COLO668 (cell line): ENCODE results near the gene ATP8B4.
A peak's percentile ranks its signal among the peaks of the same experiment; 100 is the strongest.

Source experiments
- DNase-seq: peaks from one replicate; lab custom pipeline; 2025; ENCODE audit not compliant: unreplicated experiment; lab: John Stamatoyannopoulos, UW

Gene ATP8B4

DNA sequence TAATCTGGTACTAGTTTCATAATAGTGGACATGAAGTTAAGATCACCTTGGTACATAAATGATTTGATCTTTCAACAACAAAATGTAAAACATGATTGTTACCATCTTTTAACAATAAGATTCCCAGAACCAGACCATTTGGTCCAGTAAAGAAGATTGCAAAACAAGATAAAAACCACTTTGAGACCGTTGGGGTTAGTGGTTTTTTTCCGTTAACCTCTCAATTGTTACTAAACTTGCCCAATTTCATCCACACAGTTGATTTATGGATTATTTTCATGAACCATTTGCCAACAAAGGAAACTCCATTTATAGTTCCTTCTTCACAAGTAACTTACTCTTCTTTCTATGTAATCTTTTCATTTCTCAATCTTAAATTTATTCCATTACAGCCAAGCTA lies 53.8 kb downstream of the ATP8B4 start:
- DNase-seq = no peak

DNA sequence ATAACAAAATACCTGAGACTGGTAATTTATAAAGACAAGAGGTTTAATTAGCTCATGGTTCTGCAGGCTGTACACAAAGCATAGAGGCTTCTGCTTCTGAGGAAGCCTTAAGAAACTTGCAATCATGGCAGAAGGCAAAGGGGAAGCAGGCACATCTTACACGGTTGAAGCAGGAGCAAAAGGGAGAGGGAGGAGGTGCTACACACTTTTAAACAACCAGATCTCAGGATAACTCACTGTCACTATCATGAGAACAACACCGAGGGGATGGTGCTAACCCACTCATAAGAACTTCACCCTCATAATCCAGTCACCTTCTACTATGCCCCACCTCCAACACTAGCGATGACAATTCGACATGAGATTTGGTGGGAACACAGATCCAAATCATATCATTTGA lies 54.4 kb downstream of the ATP8B4 start:
- no peak for DNase-seq

DNA sequence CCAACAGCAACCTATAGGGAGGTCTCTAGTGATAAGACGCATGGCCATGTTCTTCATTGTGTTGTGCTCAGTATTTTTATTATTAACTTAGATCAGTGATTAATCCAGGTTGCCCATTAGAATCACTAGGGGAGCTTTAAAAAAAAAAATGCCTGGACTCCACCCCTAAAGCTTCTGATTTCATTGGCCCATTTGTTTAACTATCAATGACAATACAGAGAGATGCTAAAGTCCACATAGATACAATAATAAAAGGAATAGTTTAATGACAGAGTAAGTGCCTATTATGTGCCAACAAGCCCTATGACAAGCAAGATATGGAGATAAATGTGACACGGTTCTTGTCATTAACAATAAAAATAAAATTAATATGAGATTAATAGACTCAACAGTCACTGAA lies 55.8 kb downstream of the ATP8B4 start:
- DNase-seq = no peak

DNA sequence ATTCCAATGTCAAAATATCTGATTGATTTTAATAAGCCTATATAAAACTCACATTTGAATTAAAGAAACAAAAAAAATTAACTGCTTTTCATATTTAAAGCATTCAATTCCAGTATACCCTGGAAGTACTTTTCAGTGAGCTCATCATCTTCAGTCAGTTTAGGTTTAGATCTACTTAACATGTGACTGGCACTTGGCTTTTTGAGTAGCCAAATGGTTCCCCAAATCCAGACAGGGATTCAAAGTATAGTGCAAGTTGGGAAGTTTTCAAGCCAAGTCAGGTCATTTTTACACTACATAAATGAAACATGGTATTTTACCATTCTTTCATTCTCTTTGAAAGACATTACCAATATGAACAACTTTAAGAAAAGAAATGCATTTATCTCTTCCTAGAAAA lies 57.5 kb downstream of the ATP8B4 start:
- no peak for DNase-seq

DNA sequence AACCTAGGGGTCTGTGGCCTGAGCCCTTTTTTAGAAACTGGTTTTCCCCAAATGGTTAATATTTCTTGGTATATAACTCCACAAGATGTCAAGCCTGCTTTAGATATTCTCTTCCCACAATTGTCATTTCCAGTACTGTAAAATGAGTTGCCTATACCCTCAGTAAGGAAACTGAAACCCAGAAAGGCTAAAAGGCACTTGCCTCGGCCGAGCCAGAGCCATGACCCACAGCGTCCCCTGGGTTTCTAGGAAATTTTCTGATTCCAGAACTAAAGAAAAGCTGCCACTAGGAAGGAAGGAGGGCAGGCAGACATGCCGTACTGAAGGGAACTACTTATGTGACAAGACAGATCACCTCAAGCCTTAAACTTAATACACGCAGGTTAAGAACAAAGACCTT lies 59.1 kb downstream of the ATP8B4 start:
- no peak for DNase-seq

DNA sequence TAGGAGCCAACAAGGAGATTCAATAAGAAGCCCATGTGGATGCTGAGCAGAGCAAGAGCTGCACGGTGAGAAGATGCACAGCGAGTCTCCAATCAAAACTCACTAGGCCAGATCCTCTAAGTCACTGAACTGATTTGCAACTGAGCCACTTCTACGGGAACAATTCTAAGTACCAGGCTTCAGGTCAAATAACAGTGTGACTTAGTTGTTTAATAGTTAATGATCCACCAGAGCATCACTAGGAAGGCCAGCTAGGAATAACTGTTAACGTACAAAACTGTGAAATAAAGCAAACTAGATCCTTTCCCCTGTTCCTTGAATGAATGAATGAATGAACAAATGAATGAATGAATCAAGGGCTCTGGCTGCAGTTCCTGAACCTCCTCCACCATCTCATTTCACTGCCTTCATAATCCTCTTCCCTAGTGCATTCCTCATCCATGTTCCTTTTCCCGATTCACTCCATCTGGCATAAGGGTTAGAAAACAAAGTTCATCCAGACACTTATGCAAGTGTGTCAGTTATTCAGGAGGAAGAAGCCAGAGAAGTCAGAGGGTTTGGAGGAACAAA lies 59.7 kb downstream of the ATP8B4 start:
- peak; percentile 13 for DNase-seq

DNA sequence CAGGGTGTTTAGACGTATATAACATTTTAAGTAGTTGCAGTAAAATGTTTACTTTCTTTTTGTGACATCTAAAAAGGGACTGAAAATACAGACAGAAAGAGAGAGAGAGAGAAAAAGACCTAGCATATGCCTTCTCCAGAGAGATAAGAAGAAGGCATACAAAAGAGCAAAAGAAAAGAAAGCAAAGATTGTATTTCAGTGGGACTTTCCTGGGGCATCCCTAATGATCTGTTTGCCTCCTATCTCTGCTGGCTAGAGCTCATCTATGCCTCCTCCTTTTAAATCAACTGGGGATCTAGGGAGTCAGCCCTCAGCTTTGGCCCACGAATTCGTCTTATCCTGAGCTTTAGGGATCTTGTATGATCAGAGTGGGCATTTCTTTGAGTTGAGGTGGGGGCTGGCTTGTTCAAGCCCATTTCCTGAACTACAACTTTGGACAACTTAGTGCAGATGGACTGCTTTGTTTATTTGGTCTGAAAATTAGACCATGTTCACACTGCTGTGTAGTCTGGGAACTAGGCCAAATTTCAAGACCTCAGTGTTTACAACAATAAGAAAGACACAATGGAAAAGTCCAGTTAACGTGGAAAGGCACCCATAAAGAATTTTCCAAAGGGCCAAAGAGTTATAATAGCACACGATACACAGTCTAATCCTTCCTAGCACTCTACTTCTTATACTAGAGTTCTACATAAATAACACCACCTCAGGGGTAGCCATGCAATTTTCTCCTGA lies 61.0 kb downstream of the ATP8B4 start:
- DNase-seq = peak; percentile 33

DNA sequence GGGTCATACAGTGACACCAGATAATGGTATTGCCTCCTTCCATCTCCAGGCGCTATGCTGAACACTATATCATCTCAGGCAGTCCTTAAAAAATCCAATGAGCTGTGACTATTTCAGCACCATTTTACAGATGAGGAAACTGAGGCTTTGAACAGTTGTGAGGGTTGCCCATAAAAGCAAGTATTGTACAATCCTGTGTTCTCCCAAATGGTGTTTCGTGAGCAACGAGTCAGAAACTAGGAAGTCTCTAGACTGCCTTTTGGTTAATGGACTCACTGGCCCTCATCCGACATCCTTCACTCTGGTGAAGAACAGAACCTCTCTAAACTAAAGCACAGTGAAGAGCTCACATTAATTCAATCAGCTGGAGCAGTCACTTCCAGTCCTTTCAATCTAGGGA lies 61.8 kb downstream of the ATP8B4 start:
- DNase-seq = no peak

DNA sequence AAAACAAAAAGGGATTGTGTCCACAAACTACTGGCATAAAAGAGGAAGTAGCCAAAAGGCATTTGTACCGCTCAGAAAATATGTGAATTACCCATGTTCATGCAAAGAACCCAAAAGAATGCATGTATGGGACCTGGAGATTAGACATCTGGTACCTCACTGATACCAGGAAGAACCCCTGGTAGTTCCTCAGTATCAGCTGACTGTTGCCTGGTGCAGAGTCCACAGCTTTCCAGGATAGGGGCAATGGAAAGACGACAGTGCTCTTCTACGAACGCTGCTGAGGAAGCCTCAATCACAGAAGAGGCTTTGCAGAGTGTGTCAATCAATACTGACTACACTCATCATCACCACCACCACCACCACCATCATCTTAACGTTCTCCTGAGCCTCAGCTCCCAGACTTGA lies 63.3 kb downstream of the ATP8B4 start:
- no peak for DNase-seq

DNA sequence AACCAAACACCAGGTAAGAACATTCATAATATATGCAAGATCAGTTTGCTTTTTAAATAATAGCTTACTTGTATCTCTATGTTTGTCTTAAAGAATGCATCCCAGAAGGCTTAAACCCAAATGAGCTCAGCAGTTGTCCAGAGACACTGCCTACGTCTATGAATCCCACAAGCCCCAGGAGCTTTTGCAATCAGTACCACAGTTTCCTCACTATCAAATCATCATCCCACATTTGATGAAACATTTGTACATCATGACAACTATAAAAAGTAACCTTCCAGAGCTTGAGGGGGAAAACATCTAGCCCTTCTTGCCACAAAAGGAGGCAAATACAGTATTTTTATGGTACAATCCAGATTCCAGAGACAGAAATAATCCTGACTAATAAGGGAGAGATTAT lies 63.7 kb downstream of the ATP8B4 start:
- DNase-seq = no peak

DNA sequence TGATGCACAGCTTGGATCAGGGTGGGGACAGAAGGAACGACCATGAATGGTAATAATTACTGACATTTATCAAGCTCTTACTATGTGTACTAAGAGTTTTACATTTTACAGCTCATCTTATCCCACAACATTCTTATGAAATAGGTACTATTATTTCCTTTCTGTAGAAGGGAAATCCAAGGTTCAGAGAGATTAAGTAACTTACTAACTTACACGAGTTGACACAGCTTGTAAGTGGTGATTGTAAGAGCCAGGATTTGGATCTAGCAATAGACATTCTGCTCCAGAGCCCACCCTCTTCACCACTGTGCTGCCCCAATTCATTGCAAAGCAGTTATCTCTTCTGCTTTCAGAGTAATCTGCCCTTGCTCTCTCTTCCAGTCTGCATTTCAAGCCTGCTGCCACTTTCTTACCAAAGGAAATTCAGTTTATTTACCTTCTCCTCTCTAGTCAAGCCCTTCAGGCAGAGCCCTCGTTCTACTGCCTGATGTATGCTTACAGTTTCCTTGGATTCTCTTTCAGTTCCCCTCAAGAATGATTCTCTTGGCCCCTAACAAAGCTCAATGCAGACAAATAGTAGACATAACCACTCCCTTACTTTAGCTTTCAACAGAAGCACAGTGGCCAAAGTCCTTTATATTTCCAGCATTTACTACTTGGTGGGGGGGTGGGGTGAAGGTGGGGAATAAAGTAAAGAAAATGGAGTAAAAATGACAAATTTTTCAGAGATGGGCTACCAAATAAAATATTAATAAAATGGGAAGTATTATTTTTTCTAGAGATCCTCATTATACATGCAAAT lies 65.8 kb downstream of the ATP8B4 start:
- DNase-seq = no peak

DNA sequence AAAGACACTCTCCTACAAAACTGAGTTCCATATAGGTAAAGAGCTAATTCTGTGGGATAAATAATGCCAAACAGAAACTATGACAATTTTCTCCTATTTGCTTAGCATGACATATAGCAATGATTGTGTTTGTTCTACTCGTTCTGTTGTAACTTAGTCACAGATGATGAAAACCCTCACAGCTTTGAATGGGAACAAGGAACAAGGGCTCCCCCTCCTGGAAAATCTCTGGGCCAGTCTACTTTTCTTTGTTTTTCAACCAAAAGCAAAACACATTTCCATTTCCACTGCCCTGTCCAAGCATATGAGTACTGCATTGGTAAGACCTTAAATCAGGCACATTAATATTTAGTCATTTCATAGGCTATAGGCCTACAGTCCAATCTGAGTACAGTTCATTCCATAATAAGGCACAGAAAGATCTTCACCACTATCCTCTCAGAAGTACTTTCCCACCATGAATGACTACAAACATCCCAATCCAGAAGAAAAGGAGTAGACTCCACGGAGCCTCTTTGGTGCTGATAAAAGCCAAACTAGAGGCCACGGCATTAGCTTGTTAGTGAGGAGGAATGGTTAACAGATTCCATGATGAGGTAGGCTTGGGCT lies 67.1 kb downstream of the ATP8B4 start:
- peak; percentile 41 for DNase-seq

DNA sequence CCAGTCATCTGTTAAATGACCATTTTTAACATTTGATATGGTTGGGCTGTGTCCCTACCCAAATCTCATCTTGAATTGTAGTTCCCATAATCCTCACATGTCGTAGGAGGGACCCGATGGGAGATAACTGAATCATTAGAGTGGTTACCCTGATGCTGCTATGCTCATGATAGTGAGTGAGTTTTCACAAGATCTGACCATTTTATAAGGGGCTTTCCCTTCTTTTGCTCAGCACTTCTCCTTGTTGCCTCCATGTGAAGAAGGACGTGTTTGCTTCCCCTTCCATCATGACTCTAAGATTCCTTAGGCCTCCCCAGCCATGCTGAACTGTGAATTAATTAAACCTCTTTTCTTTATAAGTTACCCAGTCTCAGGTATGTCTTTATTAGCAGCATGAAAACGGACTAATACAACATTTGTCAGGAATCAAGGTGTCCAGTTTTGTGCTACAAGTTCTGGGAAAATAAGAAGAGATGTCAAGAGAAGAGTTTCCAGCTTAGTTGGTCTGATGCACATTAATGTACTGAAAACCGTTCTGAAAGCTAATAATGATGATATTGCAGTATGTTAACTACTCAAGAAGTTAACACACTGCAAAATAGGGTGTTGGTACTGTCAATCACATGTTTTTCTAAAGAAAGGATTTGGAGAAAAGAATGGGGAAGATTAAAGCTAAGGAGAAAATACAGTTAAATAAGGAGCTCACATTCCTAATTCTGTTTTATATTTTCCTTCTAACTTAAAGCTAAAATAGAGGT lies 67.9 kb downstream of the ATP8B4 start:
- DNase-seq = no peak

DNA sequence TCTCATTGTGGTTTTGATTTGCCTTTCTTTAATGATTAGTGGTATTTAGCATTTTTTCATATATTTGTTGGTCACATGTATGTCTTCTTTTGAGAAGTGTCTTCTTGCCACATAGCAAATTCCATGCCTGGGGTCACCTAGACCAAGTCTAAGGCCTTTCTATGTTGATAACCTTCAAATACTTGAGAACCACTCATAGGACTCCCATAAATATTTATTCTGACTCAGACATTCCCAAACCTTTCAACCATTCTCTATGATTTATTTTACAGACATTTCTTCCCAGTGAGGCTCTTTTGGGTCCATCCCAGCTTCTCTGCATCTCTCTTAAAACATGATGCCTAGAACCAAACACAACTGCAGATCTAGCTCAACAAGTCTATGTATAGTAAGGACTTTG lies 69.2 kb downstream of the ATP8B4 start:
- DNase-seq = no peak

DNA sequence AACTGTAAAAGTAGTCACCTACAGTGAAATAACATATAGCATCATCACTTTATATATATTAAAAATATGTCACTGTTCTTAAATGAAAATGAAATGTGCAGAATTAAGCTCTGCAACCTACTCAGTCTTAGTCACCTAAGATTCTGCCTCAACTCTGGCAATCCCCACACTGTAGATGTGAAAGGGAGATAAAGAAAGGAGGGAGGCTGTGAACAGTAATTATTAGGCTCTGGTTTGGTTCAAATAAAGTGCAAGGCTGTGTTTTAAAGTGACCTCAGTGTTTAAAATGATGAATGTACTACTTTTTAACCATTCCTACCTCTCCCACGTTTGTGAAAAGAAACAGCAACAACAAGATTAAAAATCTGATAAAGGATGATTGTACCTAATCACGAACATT lies 72.2 kb downstream of the ATP8B4 start:
- DNase-seq = no peak

DNA sequence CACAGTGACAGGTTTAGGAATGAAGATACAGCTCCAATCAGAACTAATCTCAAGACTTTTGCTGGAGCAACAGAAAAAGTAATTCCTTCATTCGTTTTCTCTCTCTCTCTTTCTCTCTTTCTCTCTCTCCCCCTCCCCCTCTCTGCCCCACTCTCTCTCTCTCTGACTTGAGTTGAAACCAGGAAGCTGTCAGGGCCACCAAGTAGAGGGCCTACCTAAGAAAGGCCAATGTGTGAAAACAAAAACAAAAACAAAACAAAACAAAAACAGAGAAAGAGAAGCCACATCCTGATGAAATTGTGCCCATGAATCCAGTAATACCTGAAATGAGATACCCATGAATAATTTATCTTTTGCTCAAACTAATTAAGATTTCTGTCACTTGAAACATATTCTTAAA lies 72.9 kb downstream of the ATP8B4 start:
- no peak for DNase-seq

DNA sequence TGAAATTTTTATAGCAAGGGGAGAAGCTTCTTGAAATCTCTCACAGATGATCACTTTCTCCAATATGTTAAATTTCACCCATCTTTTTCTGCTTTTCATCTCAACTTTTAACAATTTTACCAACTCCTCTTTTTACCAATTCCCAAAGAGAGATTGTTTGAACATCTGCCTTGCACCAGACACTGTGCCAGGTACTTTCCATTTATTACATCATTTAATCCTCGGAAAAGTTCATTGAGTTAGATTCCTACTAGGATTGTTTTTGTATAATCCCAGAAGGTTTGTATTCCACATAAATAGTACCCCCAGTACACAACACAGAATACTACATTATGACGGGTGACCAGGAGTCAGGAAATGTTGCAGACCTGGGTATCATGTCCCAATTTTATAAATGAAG lies 74.1 kb downstream of the ATP8B4 start:
- DNase-seq = no peak

DNA sequence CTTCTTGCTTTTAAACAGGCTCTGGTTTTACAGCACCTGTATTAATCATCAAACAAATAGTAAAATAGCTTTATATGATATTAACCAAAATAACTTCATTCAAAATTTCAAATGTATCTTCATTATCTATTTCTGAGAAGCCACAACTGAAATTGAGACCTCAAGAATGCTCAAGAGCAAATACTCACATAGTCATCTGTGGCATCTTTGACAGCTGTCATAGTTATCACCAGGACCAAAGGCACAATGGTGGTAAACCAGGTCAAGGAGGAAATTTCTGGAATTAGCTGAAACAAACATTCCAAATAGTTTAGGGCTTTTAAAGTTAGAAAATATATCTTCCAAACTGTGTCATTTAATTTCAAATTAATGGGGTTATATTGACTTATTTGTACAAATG lies 74.6 kb downstream of the ATP8B4 start:
- DNase-seq = no peak

DNA sequence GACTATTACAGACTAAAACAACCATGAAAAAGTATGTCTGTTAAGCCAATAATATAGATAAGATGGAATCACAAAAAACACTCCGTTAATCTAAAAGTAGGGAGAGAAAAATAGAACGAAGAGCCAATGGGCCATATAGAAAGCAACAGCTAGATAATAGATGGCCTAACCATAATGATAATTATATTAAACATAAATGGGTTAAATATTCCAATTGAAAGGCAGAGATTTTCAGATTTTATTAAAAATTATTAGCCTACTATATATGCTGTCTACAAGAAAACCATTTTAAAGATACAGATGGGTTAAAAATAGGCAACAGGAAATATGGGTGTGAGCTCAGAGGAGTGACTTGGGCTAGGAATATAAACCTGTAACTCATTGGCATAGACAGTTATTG lies 76.3 kb downstream of the ATP8B4 start:
- no peak for DNase-seq

DNA sequence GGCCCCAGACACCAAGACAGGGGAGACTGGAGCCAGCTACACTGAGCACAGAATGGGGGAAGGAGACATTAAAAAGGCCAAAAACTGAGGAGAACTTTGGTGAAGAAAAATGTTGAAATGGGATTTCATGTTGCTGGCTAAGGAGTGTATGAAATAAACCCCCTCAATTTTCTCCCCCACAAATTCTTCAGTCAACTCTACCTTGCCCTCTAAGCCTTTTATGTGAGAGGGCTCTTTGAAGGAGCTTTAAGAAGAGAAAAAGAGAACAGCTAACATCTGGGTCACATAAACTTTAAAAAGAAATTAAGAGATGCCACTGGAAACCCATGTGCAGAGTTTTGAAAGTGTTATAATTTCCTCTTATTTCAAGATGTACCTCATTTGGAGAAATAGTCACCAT lies 88.6 kb downstream of the ATP8B4 start:
- DNase-seq = no peak

DNA sequence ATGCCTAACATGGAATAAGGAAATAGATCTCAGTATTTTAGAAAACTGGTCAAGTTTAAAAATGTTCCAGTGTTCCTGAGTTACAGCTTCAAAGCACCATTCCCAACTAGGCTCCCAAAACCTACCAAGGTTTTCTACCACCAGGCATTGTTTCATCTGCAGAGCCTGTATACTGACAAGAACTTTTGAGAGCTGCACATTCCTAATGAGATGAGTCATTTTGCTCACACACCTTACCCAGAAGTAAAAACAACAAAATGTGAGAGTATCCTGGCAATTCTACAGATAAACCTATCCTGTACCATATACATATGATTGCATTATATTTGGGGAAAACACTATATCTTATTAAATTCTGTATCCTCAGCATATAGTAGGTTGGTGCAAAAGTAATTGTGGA lies 90.7 kb downstream of the ATP8B4 start:
- DNase-seq = no peak
